HG02642 (cell line): ENCODE results near the gene NEDD4L.

ENCODE experiments used
- ATAC-seq: cut with Tn5 transposase; IDR thresholded peaks from one replicate; pipeline ENCODE4 v1.9.1; 2021; ENCODE audit warnings: mild to moderate bottlenecking; ENCODE audit not compliant: unreplicated experiment, poor library complexity

NEDD4L gene

GRCh38 chr18:58223717-58224424, 179.8 kb downstream of the NEDD4L start:
- no peak for ATAC-seq

DNA sequence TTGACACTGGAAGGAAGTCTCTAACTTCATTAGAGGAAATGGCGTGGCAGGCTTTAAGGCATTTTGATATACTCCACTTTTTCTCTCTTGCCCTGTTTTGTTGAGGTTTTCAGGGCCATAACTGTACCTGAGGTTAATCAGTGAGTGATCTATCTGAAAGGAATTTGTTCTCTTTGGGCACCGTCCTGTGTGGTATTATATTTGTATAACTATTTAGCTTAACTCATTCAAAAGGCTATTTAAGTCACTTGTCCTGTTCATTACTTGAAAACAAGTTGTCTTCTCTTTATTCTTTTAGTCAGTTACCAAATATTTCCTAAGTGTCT, 180.4 kb downstream of the NEDD4L start:
- ATAC-seq: no peak

DNA sequence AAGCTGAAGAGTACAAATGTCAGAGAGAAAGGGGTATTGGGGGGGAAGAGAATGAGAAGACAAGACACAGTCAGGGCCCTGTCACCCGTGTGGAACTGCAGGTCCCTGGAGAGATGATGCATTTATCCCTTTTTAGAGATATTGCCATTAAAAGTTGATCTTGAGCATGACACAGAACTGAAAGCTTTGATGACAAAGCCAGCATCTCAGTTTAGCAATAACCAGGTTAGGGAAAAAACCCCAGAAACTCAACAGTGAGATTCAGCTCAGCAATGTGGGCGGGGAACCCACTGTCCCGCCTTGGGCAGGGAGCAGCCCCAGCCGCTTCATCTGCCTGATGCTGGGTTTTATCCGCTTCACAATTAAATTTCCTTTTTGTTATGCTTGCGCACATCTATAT, 181.1 kb downstream of the NEDD4L start:
- peak; percentile 88 for ATAC-seq

DNA sequence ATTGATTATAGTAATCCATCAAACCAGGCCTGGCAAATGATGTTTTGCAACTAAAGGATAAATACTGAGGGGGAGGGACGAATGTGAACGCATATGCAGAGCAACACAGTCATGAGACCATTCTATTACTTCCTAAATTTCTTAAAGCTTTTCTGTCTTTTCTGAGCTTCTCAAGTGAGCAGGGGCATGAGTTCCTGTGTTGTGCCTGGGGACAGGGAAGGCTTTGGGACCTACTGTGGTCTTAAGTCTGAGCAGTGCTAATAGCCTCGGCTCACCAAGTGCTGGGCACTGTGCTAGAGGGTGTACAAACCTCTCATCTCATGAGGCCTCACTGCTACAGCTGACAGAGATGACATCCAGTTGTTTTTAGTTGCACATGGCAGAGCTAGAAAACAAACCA, 182.4 kb downstream of the NEDD4L start:
- ATAC-seq: no peak

DNA sequence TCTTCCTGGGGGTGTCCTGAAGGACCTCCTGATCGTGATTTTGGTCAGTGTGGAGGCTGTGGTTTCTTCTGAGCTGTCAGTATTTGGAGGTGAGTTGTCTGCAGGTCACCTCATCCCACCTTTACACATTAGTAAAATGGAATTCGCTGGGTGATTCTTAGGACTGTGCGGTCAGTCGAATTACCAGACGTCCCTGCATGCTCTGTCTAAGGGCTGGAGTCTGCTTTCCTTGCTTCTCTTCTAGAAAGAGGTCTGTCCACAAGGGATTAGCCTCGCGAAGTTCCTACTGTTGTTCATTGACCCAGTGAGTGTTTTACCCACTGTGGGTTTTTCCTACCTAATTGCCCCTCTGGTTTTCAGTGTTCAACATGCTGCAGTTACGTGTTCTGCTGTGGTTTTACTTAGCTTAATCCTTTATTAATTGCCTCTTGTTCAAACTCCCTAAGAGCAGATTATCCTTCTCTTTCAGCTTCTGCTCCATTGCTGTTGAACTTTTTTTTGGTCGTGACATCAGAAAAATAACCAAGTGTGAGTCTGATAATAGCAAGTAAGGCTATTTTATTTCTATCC, 183.4 kb downstream of the NEDD4L start:
- ATAC-seq: no peak

DNA sequence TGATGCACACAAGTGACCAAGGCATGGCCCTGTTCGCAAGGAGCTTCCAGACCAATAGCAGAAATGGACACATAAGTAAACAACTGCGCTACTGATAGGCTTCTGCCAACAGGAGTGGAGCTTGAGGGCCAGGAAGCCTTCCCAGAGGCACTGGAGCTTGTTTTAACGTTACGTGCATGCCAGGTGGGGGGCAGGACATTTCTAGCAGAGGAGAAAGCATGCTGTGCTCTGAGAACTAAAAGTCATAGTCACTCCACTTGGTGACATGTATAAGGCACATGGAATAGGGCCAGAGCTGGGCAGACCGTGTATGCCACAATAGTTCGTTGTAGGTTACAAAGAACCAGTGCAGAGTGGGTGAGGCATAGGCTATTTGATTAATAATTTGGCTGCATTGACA, 184.2 kb downstream of the NEDD4L start:
- ATAC-seq: no peak

- ATAC-seq: no peak
Measured at GRCh38 chr18:58228762-58229161, 184.7 kb downstream of the NEDD4L start.

- no peak for ATAC-seq
Measured at GRCh38 chr18:58229162-58229561, 185.1 kb downstream of the NEDD4L start.

- no peak for ATAC-seq
Measured at GRCh38 chr18:58230438-58231179, 186.6 kb downstream of the NEDD4L start.

- no peak for ATAC-seq
Measured at GRCh38 chr18:58231930-58232329, 187.9 kb downstream of the NEDD4L start.

DNA sequence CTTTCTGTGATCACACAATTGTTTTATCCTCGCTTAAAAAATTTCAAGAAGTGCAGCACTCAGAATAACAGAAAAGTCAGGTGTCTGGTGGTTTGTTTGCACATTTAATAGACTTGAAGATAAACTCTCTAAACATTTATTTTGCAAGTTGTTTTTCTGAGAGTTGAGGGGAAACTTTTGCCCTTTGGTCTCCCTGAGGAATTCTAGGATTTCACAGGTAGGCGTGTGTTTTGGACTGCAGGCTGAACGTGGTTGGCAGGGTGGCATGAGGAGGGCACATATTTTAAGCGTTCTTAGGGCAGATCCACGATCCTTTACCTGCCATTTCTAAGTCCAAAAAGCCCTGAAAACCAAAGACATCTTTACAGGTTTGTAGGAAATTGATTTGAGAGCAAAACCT, 188.6 kb downstream of the NEDD4L start:
- ATAC-seq: no peak

GRCh38 chr18:58234359-58234741, 190.3 kb downstream of the NEDD4L start:
- no peak for ATAC-seq

- ATAC-seq: no peak
Measured at GRCh38 chr18:58235001-58235436, 191.0 kb downstream of the NEDD4L start.

- no peak for ATAC-seq
Measured at GRCh38 chr18:58239879-58240278, 195.9 kb downstream of the NEDD4L start.

- ATAC-seq: no peak
Measured at GRCh38 chr18:58241026-58241679, 197.1 kb downstream of the NEDD4L start.

DNA sequence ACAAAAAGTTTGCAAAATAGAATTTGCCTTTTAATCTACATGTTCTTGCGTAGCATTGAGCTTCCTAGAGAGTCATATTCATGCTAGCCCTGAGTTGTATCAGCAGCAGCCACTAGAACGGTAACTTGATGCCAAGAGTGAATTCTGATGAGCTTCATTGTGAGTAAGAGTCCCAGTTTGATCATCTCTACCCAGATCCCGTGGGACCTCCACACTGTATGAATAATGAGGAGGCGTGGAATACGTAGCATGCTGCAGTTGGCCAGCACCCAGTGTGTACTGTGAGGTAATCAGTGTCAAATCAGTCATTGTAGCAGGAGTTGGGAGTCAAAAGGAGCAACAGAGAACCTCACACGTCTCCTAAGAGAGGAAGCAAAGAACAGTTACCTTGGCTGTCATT, 197.9 kb downstream of the NEDD4L start:
- ATAC-seq: no peak

DNA sequence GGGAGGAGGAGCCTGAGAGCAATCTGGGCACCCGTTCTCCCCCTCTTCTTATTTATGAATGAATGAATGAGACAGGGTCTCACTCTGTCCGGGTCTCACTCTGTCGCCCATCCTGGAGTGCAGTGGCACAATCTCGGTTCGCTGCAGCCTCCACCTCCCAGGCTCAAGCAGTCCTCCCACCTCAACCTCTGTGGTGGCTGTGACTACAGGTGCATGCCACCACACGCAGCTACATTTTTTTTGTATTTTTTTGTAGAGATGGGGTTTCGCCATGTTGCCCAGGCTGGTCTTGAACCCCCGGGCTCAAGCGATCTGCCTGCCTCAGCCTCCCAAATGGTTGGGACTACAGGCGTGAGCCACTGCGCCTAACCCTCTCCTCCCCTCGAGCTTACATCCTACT, 198.4 kb downstream of the NEDD4L start:
- no peak for ATAC-seq

DNA sequence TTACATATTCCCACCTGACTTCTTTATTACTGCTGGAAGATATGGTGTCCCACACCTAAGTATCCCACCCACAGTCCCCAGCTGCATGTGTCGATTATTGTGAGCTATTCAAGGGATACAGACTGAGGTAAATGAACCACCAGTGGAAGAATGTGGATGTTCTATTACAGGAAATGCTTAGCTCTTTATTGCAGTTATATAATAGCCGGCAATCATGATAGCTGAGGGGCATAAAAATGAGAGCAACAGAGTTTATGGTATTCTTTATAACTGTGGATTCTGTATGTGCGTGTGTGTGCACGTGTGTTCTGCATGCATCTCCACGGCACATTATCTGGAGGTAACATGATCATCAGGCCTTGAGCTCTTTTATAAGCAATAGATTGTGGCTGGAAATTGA, 198.9 kb downstream of the NEDD4L start:
- ATAC-seq: no peak

DNA sequence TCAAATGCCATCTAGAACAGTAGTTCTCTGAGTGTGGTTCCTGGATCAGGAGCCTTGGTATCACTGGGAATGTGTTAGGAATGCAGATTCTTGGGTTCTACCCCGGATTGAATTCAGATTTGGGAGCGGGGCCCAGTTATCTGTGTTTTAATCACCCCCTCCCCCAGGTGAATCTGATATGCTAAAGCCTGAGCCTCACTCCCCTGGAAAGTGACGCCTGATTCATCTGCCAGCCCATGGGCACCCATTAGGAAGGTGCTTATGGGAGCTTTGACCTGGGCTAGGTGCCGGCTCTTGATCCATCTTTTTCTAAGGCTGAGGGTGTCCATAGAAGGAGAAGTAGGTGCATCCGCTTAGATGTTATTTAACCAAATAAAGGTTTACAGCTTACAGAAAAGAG, 199.4 kb downstream of the NEDD4L start:
- no peak for ATAC-seq

DNA sequence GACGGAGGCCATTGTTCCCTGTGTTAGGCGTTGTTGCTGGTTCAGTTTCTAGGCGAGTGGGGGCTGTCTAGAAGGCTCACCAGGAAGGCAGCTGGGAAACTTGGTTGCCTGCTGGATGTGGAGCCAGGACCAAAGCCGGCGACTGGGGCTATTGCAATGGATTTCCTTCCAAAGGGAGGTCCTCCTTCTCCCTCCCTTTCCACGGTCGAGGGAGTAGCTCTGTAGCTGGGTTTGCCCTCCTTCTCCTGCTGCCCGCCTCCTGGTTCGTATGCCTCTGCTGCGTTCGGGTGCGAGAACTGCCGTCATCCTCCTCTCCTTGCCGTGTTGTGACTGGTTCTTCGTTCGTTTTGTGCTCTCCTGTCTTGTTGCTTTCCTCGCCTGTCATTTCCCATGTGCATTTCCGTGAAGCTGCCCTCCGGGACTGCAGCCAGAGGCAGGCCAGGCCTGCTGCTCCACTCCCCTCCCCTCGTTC, 203.4 kb downstream of the NEDD4L start:
- ATAC-seq: no peak

GRCh38 chr18:58249712-58250111, 205.7 kb downstream of the NEDD4L start:
- ATAC-seq: no peak
